ENCODE measurements around the gene ROBO1. TPM values are rescaled to one million over a fixed set of nuclear protein-coding genes. Genes with fewer than 3 reads are reported as not detected.

The ROBO1 gene
- total RNA-seq, 1 donor from 2014 or later: 7.1 TPM

DNA sequence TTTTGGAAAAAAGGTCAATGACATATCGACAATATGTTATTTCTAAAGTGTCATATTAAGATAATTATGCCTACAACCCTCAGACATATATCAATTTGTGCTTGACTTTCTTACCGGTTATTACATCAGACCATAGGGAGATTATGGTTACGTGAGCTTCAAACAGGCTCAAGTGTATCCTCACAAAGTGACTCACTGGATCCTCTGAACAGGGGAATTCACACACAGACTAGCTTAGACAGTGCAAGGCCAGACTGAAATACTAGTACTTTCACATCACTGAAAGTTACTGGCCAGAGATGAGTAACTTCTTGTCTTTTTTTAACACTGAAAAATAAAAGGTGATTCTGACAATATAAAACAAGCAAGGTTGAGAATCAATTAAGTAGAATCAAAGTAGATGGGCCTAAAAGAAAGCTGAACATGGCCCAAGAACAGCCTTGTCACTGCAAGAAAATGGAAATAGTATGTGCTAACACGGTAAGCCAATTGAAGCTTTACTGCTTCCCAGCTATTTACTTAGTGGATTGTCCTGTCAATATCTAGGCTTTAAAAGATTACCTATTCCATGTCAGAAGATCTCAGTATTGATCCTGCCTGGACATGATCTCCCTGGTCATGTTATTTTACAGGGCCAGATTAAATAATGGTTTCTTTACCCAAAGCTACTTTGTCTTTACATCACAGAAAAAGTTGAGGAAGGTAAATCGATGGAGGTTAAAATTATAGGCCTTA is 848.6 kb downstream of the ROBO1 start:
- H3K4me3 ChIP-seq: no peak overlapping the region
- no peaks in the 10 kb centered on the region for H3K9me3 ChIP-seq (replicated peaks)
- peaks cover 18% of the 10 kb centered on the region for H3K4me1 ChIP-seq
- intact Hi-C loops (cut with micrococcal nuclease): no loop called here
- DNase-seq: no peak
- no peak for TF ChIP-seq CTCF (IDR thresholded peaks at IDR 0.05; ENCODE audit: borderline replicate concordance)
- H3K36me3 ChIP-seq: no peaks in the 10 kb centered on the region
- H3K27ac ChIP-seq (replicated peaks): no peak overlapping the region
- no peaks in the 10 kb centered on the region for H3K27me3 ChIP-seq (ENCODE audit: low read depth)

- no peak for TF ChIP-seq CTCF (IDR thresholded peaks at IDR 0.05; ENCODE audit: borderline replicate concordance)
Measured at GRCh38 chr3:78918361-78919020, 849.3 kb downstream of the ROBO1 start.

DNA sequence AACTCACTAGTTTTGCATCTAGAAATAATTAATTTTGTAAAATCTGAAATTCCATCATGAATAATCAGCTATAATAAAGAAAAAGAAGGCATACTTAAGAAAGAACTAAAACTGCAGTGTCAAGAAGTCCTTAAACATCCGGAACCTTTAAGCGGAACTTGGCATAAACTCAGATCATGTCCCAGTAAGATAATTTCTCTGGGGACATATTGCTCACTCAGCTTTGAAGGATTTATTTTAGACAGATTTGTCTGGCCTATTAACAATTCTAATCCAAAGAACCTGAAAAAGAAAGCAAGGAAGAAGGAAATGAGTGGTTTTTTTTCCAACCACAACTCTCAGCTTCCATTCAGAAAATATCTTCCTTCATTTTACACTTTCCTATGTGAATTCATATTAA is 850.3 kb downstream of the ROBO1 start:
- intact Hi-C loops (cut with micrococcal nuclease): no loop called here
- Histone ChIP-seq H3K36me3 (no peaks in the 10 kb centered on the region), H3K4me3 (no peak overlapping the region), H3K4me1 (peaks cover 18% of the 10 kb centered on the region), H3K27me3 (ENCODE audit: low read depth) (no peaks in the 10 kb centered on the region), H3K9me3 (replicated peaks) (no peaks in the 10 kb centered on the region), H3K27ac (replicated peaks) (peak overlapping the region; percentile 27)
- TF ChIP-seq CTCF (IDR thresholded peaks at IDR 0.05; ENCODE audit: borderline replicate concordance): no peak
- no peak for DNase-seq

More at GRCh38 chr3:78918361-78919020, 849.3 kb downstream of the ROBO1 start:
- H3K36me3 ChIP-seq: no peaks in the 10 kb centered on the region
- peaks cover 18% of the 10 kb centered on the region for H3K4me1 ChIP-seq
- H3K4me3 ChIP-seq: no peak overlapping the region
- no peak for DNase-seq
- H3K9me3 ChIP-seq (replicated peaks): no peaks in the 10 kb centered on the region
- H3K27ac ChIP-seq (replicated peaks): peak overlapping the region; percentile 27
- no peaks in the 10 kb centered on the region for H3K27me3 ChIP-seq (ENCODE audit: low read depth)
- intact Hi-C loops (cut with micrococcal nuclease): no loop called here

GRCh38 chr3:78913711-78914110 is 854.1 kb downstream of the ROBO1 start:
- Histone ChIP-seq H3K9me3 (replicated peaks) (no peaks in the 10 kb centered on the region), H3K4me3 (no peak overlapping the region), H3K4me1 (peaks cover 16% of the 10 kb centered on the region), H3K36me3 (no peaks in the 10 kb centered on the region), H3K27me3 (ENCODE audit: low read depth) (no peaks in the 10 kb centered on the region), H3K27ac (replicated peaks) (no peak overlapping the region)
- DNase-seq: no peak
- TF ChIP-seq CTCF (IDR thresholded peaks at IDR 0.05; ENCODE audit: borderline replicate concordance): no peak
- intact Hi-C loops (cut with micrococcal nuclease): no loop called here

- H3K36me3 ChIP-seq: no peaks in the 10 kb centered on the region
- no peak overlapping the region for H3K4me3 ChIP-seq
- peaks cover 5% of the 10 kb centered on the region for H3K4me1 ChIP-seq
- no peak for TF ChIP-seq CTCF (IDR thresholded peaks at IDR 0.05; ENCODE audit: borderline replicate concordance)
- H3K9me3 ChIP-seq (replicated peaks): no peaks in the 10 kb centered on the region
- no peak for DNase-seq
- H3K27ac ChIP-seq (replicated peaks): no peak overlapping the region
- intact Hi-C loops (cut with micrococcal nuclease): no loop called here
- no peaks in the 10 kb centered on the region for H3K27me3 ChIP-seq (ENCODE audit: low read depth)
Measured at GRCh38 chr3:78912687-78913086, 855.1 kb downstream of the ROBO1 start.

All from left ventricle myocardium inferior (tissue), 1 donor.